CD8-positive, alpha-beta memory T cell (primary cell): ENCODE data around the gene PDIA5. TPM values are rescaled to one million over a fixed set of nuclear protein-coding genes. Genes with fewer than 3 reads are reported as not detected.
A peak's percentile ranks its signal among the peaks of the same experiment; 100 is the strongest.

Experiments
- CTCF ChIA-PET: fragments of 350-600 bp; sonication (Branson Sonifier 250); formaldehyde crosslinking; loops from one replicate; lab custom pipeline; 2021; ENCODE audit warnings: antibody characterized with exemption; lab: Charles Lee
- POLR2A ChIA-PET: fragments of 350-600 bp; sonication (Branson Sonifier 250); formaldehyde crosslinking; loops from one replicate; lab custom pipeline; 2021; ENCODE audit warnings: antibody characterized with exemption; lab: Charles Lee
- DNase-seq, 5 donors: peaks; one replicate each; pipeline versions ENCODE4 v3.0.0 to v3.0.0-alpha.2; 2020 to 2022; ENCODE audit warnings: mixed read lengths in 1 of 5
- H3K27ac ChIP-seq: one replicate; pipeline ENCODE4 v1.7.0; 2013; ENCODE audit warnings: low read depth, mild to moderate bottlenecking, low read length, moderate library complexity
- H3K27me3 ChIP-seq: 2 replicates; pipeline ENCODE4 v1.7.0; 2013; ENCODE audit warnings: low read length, mild to moderate bottlenecking; ENCODE audit not compliant: insufficient read depth, poor library complexity, severe bottlenecking
- H3K36me3 ChIP-seq: 2 replicates; pipeline ENCODE4 v1.7.0; 2013; ENCODE audit warnings: mild to moderate bottlenecking, low read length, moderate library complexity; ENCODE audit not compliant: insufficient read depth
- H3K4me1 ChIP-seq: 2 replicates; pipeline ENCODE4 v1.7.0; 2013; ENCODE audit warnings: mild to moderate bottlenecking, low read length, moderate library complexity; ENCODE audit not compliant: insufficient read depth
- H3K4me3 ChIP-seq: 2 replicates; pipeline ENCODE4 v1.7.0; 2013; ENCODE audit warnings: mild to moderate bottlenecking, low read length
- H3K9me3 ChIP-seq: 2 replicates; pipeline ENCODE4 v1.7.0; 2013; ENCODE audit warnings: mild to moderate bottlenecking, low read length
- H3K27ac Mint-ChIP-seq, 8 donors: one replicate each; pipeline ENCODE4 v1.8.0; 2020 to 2021; ENCODE audit warnings: mixed read lengths in 8 of 8, mild to moderate bottlenecking in 6 of 8, inconsistent platforms in 3 of 8, moderate library complexity in 3 of 8
- H3K27me3 Mint-ChIP-seq, 2 donors: one replicate each; pipeline ENCODE4 v1.8.0; 2020 to 2021; ENCODE audit warnings: mixed read lengths in 2 of 2, mild to moderate bottlenecking in 1 of 2, moderate library complexity in 1 of 2
- H3K36me3 Mint-ChIP-seq, 3 donors: one replicate each; pipeline ENCODE4 v1.8.0; 2020 to 2021; ENCODE audit warnings: mixed read lengths in 3 of 3, inconsistent platforms in 1 of 3, mild to moderate bottlenecking in 1 of 3
- H3K4me1 Mint-ChIP-seq, 3 donors: one replicate each; pipeline ENCODE4 v1.8.0; 2020 to 2021; ENCODE audit warnings: mixed read lengths in 3 of 3, inconsistent platforms in 1 of 3, mild to moderate bottlenecking in 1 of 3
- H3K4me3 Mint-ChIP-seq, 7 donors: one replicate each; pipeline ENCODE4 v1.8.0; 2020 to 2021; ENCODE audit warnings: mixed read lengths in 7 of 7, mild to moderate bottlenecking in 6 of 7, moderate library complexity in 4 of 7, inconsistent platforms in 2 of 7
- H3K9me3 Mint-ChIP-seq, 5 donors: one replicate each; pipeline ENCODE4 v1.8.0; 2020 to 2022; ENCODE audit warnings: mixed read lengths in 5 of 5, mild to moderate bottlenecking in 3 of 5, moderate library complexity in 2 of 5, inconsistent platforms in 1 of 5
- polyA plus RNA-seq: library from polyadenylated mRNA; unstranded; fragments of 300-500 nt; fragmentation: Illumina TruSeq; gene quantifications from one replicate; pipeline ENCODE4 v1.2.3, GENCODE V29; 2021
- total RNA-seq, 2 experiments: library from RNA; stranded (reverse); gene quantifications; one replicate each; pipeline ENCODE4 v1.2.3, GENCODE V29; 2021

PDIA5 gene
- total RNA-seq: 10 to 100 TPM; 12.7 to 18.2 TPM
- 4.4 TPM for polyA plus RNA-seq

DNA sequence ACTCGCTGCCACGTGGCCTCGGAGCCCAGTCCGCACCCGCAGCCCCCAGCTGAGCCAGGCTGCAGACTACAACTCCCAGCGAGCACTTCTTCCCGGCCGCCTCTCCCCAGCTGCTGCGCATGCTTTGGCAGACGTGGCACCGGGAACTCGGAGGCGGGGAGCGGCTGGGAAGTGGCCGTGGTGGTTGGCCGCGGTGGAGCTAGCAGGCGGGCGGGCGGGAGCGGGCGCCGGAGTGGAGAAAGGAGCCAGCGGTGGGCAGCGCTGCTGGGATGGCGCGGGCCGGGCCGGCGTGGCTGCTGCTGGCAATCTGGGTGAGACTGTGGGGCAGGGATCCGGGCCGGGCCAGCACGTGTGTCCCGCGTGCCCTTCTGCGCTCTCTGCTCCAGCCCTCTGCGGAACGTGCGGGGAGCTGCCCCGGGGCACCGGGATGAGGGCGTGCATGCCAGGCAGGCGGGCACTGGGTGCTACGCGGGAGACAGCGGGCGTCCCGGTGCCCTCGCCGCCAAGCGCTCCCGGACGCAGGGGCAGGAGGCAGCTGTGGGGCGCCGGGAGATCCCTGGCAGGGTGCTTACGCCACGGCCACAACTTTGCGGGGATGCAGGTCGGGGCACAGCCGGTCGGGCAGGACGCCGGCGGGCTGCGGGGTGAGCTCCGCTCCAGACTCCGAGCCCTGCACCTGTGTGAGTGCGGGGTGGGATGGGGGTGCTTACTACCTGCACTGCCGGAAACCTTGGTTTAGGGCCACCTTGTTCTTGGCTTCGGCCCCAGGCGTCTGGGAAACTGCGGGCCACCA, at the start of gene PDIA5:
TSS of gene PDIA5 (plus strand) at position 130 of the 793 bp plus-strand sequence. CDS start at position 270, 140 bp downstream.
- CTCF ChIA-PET: interaction anchor here (1.3 kb wide), 1 partner anchor 11 kb away, joined by 4 read pairs; no protein-coding TSS in a partner anchor
- peaks cover 14% of the 10 kb centered on the region for H3K4me1 ChIP-seq
- H3K4me1 Mint-ChIP-seq: peaks cover 11 to 32% (median 21%) of the 10 kb centered on the region in 3 donors
- no peaks in the 10 kb centered on the region for H3K27me3 ChIP-seq
- no peaks in the 10 kb centered on the region for H3K36me3 ChIP-seq
- H3K4me3 ChIP-seq: peak within 1 kb of the TSS; percentile 38
- peak within 1 kb of the TSS in 6 of 8 donors; percentile 19 to 77 (median 48) for H3K27ac Mint-ChIP-seq
- H3K9me3 ChIP-seq: no peaks in the 10 kb centered on the region
- no peaks in the 10 kb centered on the region for H3K9me3 Mint-ChIP-seq
- H3K36me3 Mint-ChIP-seq: no peaks in the 10 kb centered on the region
- POLR2A ChIA-PET: interaction anchor here (1.0 kb wide), 1 partner anchor 135 kb away, joined by 3 read pairs; the partner anchor contains the start of gene SEC22A
- peak within 1 kb of the TSS; percentile 36 for H3K27ac ChIP-seq
- peaks cover 10% of the 10 kb centered on the region in 2 donors for H3K27me3 Mint-ChIP-seq
- DNase-seq: peak in 2 of 5 donors; percentile 11 to 32
- peak within 1 kb of the TSS; percentile 72 to 88 (median 82) for H3K4me3 Mint-ChIP-seq

- H3K9me3 ChIP-seq: no peaks in the 10 kb centered on the region
- Mint-ChIP-seq H3K9me3 (no peaks in the 10 kb centered on the region), H3K36me3 (no peaks in the 10 kb centered on the region), H3K4me3 (no peak overlapping the region), H3K27ac (no peak overlapping the region), H3K27me3 (peaks cover 27 to 62% of the 10 kb centered on the region in 2 donors), H3K4me1 (no peaks in the 10 kb centered on the region)
- no peak overlapping the region for H3K4me3 ChIP-seq
- H3K27ac ChIP-seq: no peak overlapping the region
- POLR2A ChIA-PET: no interaction called here
- peaks cover 8% of the 10 kb centered on the region for H3K27me3 ChIP-seq
- CTCF ChIA-PET: no interaction called here
- H3K36me3 ChIP-seq: no peaks in the 10 kb centered on the region
- no peak for DNase-seq
- no peaks in the 10 kb centered on the region for H3K4me1 ChIP-seq
These were observed 48.1 kb upstream of the PDIA5 start for GRCh38 chr3:123018683-123019082.

GRCh38 chr3:123019161-123019560, 47.7 kb upstream of the PDIA5 start:
- H3K4me3 Mint-ChIP-seq: no peak overlapping the region
- Histone ChIP-seq H3K4me1 (no peaks in the 10 kb centered on the region), H3K27me3 (peaks cover 8% of the 10 kb centered on the region), H3K36me3 (no peaks in the 10 kb centered on the region), H3K9me3 (no peaks in the 10 kb centered on the region), H3K4me3 (no peak overlapping the region), H3K27ac (no peak overlapping the region)
- H3K27me3 Mint-ChIP-seq: peaks cover 32 to 67% of the 10 kb centered on the region in 2 donors
- no peaks in the 10 kb centered on the region for H3K36me3 Mint-ChIP-seq
- no peak for DNase-seq
- H3K4me1 Mint-ChIP-seq: no peaks in the 10 kb centered on the region
- ChIA-PET POLR2A (no interaction called here), CTCF (no interaction called here)
- no peak overlapping the region for H3K27ac Mint-ChIP-seq
- no peaks in the 10 kb centered on the region for H3K9me3 Mint-ChIP-seq

- H3K27ac ChIP-seq: no peak overlapping the region
- no peaks in the 10 kb centered on the region for H3K36me3 ChIP-seq
- Mint-ChIP-seq H3K27me3 (peaks cover 35 to 71% of the 10 kb centered on the region in 2 donors), H3K27ac (peak overlapping the region in 1 of 8 donors; percentile 2), H3K36me3 (no peaks in the 10 kb centered on the region), H3K4me1 (no peaks in the 10 kb centered on the region), H3K9me3 (no peaks in the 10 kb centered on the region), H3K4me3 (no peak overlapping the region)
- ChIA-PET POLR2A (no interaction called here), CTCF (no interaction called here)
- no peak overlapping the region for H3K4me3 ChIP-seq
- no peak for DNase-seq
- H3K27me3 ChIP-seq: peaks cover 8% of the 10 kb centered on the region
- no peaks in the 10 kb centered on the region for H3K4me1 ChIP-seq
- no peaks in the 10 kb centered on the region for H3K9me3 ChIP-seq
These were observed 47.2 kb upstream of the PDIA5 start for GRCh38 chr3:123019591-123019990.

DNA sequence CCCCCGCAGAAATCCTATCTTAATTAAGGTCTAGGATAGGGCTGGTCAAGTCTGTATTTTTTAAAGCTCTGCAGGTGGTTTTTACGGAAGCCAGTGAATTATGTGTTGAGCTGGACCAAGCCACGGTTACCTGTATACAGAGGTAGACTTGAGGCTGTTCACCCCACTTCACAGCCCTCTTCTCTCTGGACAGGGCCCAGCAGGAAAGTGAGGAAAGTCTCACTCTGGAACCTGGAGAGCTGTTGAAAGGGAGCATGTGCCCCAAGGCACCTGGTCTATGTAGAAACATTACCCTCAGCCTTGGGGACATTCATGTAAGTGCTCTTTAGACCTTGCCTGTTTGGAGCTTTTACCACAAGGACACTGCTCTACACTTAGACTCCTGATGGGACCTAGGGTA, 46.1 kb upstream of the PDIA5 start:
- Histone ChIP-seq H3K27me3 (peaks cover 17% of the 10 kb centered on the region), H3K9me3 (no peaks in the 10 kb centered on the region), H3K4me1 (no peaks in the 10 kb centered on the region), H3K27ac (no peak overlapping the region), H3K36me3 (no peaks in the 10 kb centered on the region), H3K4me3 (no peak overlapping the region)
- DNase-seq: no peak
- Mint-ChIP-seq H3K27me3 (peaks cover 43 to 72% of the 10 kb centered on the region in 2 donors), H3K9me3 (no peaks in the 10 kb centered on the region), H3K4me1 (peaks cover under 1 to 2% (median 2%) of the 10 kb centered on the region in 3 donors), H3K36me3 (peaks cover 0 to under 1% (median 0%) of the 10 kb centered on the region in 3 donors), H3K27ac (no peak overlapping the region), H3K4me3 (no peak overlapping the region)
- ChIA-PET CTCF (interaction anchor here (1.1 to 1.5 kb wide), 2 partner anchors 11 to 19 kb away, joined by 4 to 5 read pairs; no protein-coding TSS in a partner anchor), POLR2A (no interaction called here)

- H3K9me3 Mint-ChIP-seq: no peaks in the 10 kb centered on the region
- H3K4me1 Mint-ChIP-seq: peaks cover 5 to 8% (median 6%) of the 10 kb centered on the region in 3 donors
- POLR2A ChIA-PET: no interaction called here
- CTCF ChIA-PET: interaction anchor here (1.1 to 1.5 kb wide), 2 partner anchors 10 to 19 kb away, joined by 4 to 5 read pairs; no protein-coding TSS in a partner anchor
- Histone ChIP-seq H3K27ac (no peak overlapping the region), H3K4me3 (no peak overlapping the region), H3K27me3 (peaks cover 21% of the 10 kb centered on the region), H3K4me1 (no peaks in the 10 kb centered on the region), H3K36me3 (no peaks in the 10 kb centered on the region), H3K9me3 (no peaks in the 10 kb centered on the region)
- H3K36me3 Mint-ChIP-seq: peaks cover 0 to 3% (median 0%) of the 10 kb centered on the region in 3 donors
- DNase-seq: no peak
- H3K4me3 Mint-ChIP-seq: no peak overlapping the region
- no peak overlapping the region for H3K27ac Mint-ChIP-seq
- peaks cover 49 to 77% of the 10 kb centered on the region in 2 donors for H3K27me3 Mint-ChIP-seq
These were observed 45.4 kb upstream of the PDIA5 start for GRCh38 chr3:123021388-123021787.

- Mint-ChIP-seq H3K27me3 (peaks cover 53 to 80% of the 10 kb centered on the region in 2 donors), H3K36me3 (peaks cover 0 to 3% (median 0%) of the 10 kb centered on the region in 3 donors), H3K4me1 (peaks cover 5 to 14% (median 8%) of the 10 kb centered on the region in 3 donors), H3K4me3 (no peak overlapping the region), H3K27ac (no peak overlapping the region), H3K9me3 (no peaks in the 10 kb centered on the region)
- ChIA-PET CTCF (interaction anchor here (1.5 kb wide), 1 partner anchor 20 kb away, joined by 4 read pairs; no protein-coding TSS in a partner anchor), POLR2A (no interaction called here)
- Histone ChIP-seq H3K27me3 (peaks cover 23% of the 10 kb centered on the region), H3K9me3 (no peaks in the 10 kb centered on the region), H3K4me1 (no peaks in the 10 kb centered on the region), H3K4me3 (no peak overlapping the region), H3K36me3 (no peaks in the 10 kb centered on the region), H3K27ac (no peak overlapping the region)
- no peak for DNase-seq
These were observed 44.8 kb upstream of the PDIA5 start for GRCh38 chr3:123021996-123022510.

GRCh38 chr3:123024056-123024455, 42.8 kb upstream of the PDIA5 start:
- POLR2A ChIA-PET: no interaction called here
- no peak overlapping the region for H3K4me3 ChIP-seq
- Mint-ChIP-seq H3K4me1 (peaks cover 13 to 24% (median 15%) of the 10 kb centered on the region in 3 donors), H3K4me3 (no peak overlapping the region), H3K27ac (no peak overlapping the region), H3K27me3 (peaks cover 60 to 71% of the 10 kb centered on the region in 2 donors), H3K36me3 (peaks cover 0 to 3% (median 0%) of the 10 kb centered on the region in 3 donors), H3K9me3 (no peaks in the 10 kb centered on the region)
- H3K4me1 ChIP-seq: peaks cover 5% of the 10 kb centered on the region
- H3K27me3 ChIP-seq: peaks cover 32% of the 10 kb centered on the region
- H3K9me3 ChIP-seq: no peaks in the 10 kb centered on the region
- H3K36me3 ChIP-seq: no peaks in the 10 kb centered on the region
- CTCF ChIA-PET: no interaction called here
- no peak overlapping the region for H3K27ac ChIP-seq
- no peak for DNase-seq
